GM23338 (cell line): ENCODE measurements around the gene HAL. TPM values are rescaled to one million over a fixed set of nuclear protein-coding genes. Genes with fewer than 3 reads are reported as not detected.

ENCODE experiments used
- ATAC-seq: fragments of 200-7000 bp; cut with Tn5 transposase; 3 replicates; pipeline ENCODE4 v1.9.1; 2020
- DNase-seq: peaks from one replicate; pipeline ENCODE4 v3.0.0-alpha.2; 2015; ENCODE audit warnings: low spot score
- H2AFZ ChIP-seq: fragments of 200-600 bp; sonication (generic); 2 replicates; pipeline ENCODE4 v1.8.0; 2016; ENCODE audit warnings: antibody characterized with exemption, mild to moderate bottlenecking, moderate library complexity
- H3F3A ChIP-seq: fragments of 200-600 bp; sonication (generic); replicated peaks from 2 replicates; pipeline ENCODE4 v1.8.0; 2017; ENCODE audit warnings: antibody characterized with exemption, mixed run types, low read depth
- H3K27ac ChIP-seq: fragments of 200-600 bp; sonication (generic); 2 replicates; pipeline ENCODE4 v1.6.1; 2016; ENCODE audit warnings: low read depth
- H3K27me3 ChIP-seq: fragments of 200-600 bp; sonication (generic); 2 replicates; pipeline ENCODE4 v1.8.0; 2016; ENCODE audit warnings: mild to moderate bottlenecking, mixed run types, moderate library complexity; ENCODE audit not compliant: insufficient read depth
- H3K36me3 ChIP-seq: fragments of 200-600 bp; sonication (generic); 2 replicates; pipeline ENCODE4 v1.8.0; 2016; ENCODE audit warnings: mild to moderate bottlenecking; ENCODE audit not compliant: insufficient read depth
- H3K4me1 ChIP-seq: fragments of 200-600 bp; sonication (generic); 2 replicates; pipeline ENCODE4 v1.8.0; 2016; ENCODE audit warnings: mild to moderate bottlenecking, moderate library complexity; ENCODE audit not compliant: insufficient read depth
- H3K4me2 ChIP-seq: fragments of 200-600 bp; sonication (generic); 2 replicates; pipeline ENCODE4 v1.7.1; 2017; ENCODE audit warnings: mixed run types
- H3K4me3 ChIP-seq: fragments of 200-600 bp; sonication (generic); 2 replicates; pipeline ENCODE4 v1.6.1; 2016; ENCODE audit warnings: mixed run types
- H3K79me2 ChIP-seq: fragments of 200-600 bp; sonication (generic); replicated peaks from 2 replicates; pipeline ENCODE4 v1.8.0; 2017; ENCODE audit warnings: mild to moderate bottlenecking; ENCODE audit not compliant: insufficient read depth
- H3K9me2 ChIP-seq: fragments of 200-600 bp; sonication (generic); 2 replicates; pipeline ENCODE4 v1.8.0; 2017; ENCODE audit not compliant: insufficient read depth
- H4K20me1 ChIP-seq: fragments of 200-600 bp; sonication (generic); replicated peaks from 2 replicates; pipeline ENCODE4 v1.8.0; 2017; ENCODE audit warnings: mild to moderate bottlenecking; ENCODE audit not compliant: insufficient read depth
- H3K27ac Mint-ChIP-seq: 2 replicates; pipeline ENCODE4 v1.8.0; 2020; ENCODE audit warnings: inconsistent platforms, mild to moderate bottlenecking, moderate library complexity, mixed read lengths
- H3K27me3 Mint-ChIP-seq: 3 replicates; pipeline ENCODE4 v1.8.0; 2022; ENCODE audit warnings: low read depth, mild to moderate bottlenecking, moderate library complexity, mixed read lengths, inconsistent platforms; ENCODE audit not compliant: insufficient read depth, poor library complexity
- H3K36me3 Mint-ChIP-seq: 3 replicates; pipeline ENCODE4 v1.8.0; 2021; ENCODE audit warnings: low read depth, mild to moderate bottlenecking, inconsistent platforms, moderate library complexity, mixed read lengths
- H3K4me1 Mint-ChIP-seq: 3 replicates; pipeline ENCODE4 v1.8.0; 2020; ENCODE audit warnings: mild to moderate bottlenecking, inconsistent platforms, mixed read lengths
- H3K4me3 Mint-ChIP-seq: 3 replicates; pipeline ENCODE4 v1.8.0; 2021; ENCODE audit warnings: moderate library complexity, mild to moderate bottlenecking, inconsistent platforms, mixed read lengths
- H3K9me3 Mint-ChIP-seq: 3 replicates; pipeline ENCODE4 v1.8.0; 2020; ENCODE audit warnings: moderate library complexity, mild to moderate bottlenecking, inconsistent platforms, mixed read lengths
- CREB1 ChIP-seq: fragments of 250-450 bp; sonication (Bioruptor Pico); IDR thresholded peaks from 2 replicates; pipeline ENCODE4 v1.5.0; 2020; ENCODE audit warnings: low read depth, mild to moderate bottlenecking, moderate library complexity
- EZH2 ChIP-seq: fragments of 200-600 bp; sonication (generic); IDR thresholded peaks from one replicate; pipeline ENCODE4 v1.8.0; 2017; ENCODE audit warnings: antibody characterized with exemption, mild to moderate bottlenecking, low read depth; ENCODE audit not compliant: unreplicated experiment
- EZH2phosphoT487 ChIP-seq: fragments of 200-600 bp; sonication (generic); IDR thresholded peaks from one replicate; pipeline ENCODE4 v1.8.1; 2018; ENCODE audit warnings: antibody characterized with exemption; ENCODE audit not compliant: unreplicated experiment
- NANOG ChIP-seq: IDR thresholded peaks from 2 replicates; pipeline ENCODE4 v1.6.1; 2016; ENCODE audit warnings: antibody characterized with exemption, borderline replicate concordance
- ZNF331 ChIP-seq: fragments of 250-450 bp; sonication (Bioruptor Pico); IDR thresholded peaks from 2 replicates; pipeline ENCODE4 v1.5.0; 2020; ENCODE audit warnings: low read depth, mild to moderate bottlenecking, moderate library complexity
- polyA plus RNA-seq: library from polyadenylated mRNA; unstranded; fragments of >200 nt; fragmentation: Nextera tagmentation; extraction: Ambion mirVana; gene quantifications from 2 replicates; pipeline ENCODE4 v1.2.1, GENCODE V29; 2016
- total RNA-seq: library from RNA; depleted of rRNA; stranded (reverse); fragments of >200 nt; shearing (Covaris generic); gene quantifications from 2 replicates; pipeline ENCODE4 v1.2.3, GENCODE V29; 2014
- TF ChIP-seq, protein P1 (sequence below): IDR thresholded peaks from 2 replicates; pipeline ENCODE4 v1.6.1; 2016; ENCODE audit warnings: antibody characterized with exemption
- TF ChIP-seq, protein P2 (sequence below): IDR thresholded peaks from one replicate; pipeline ENCODE4 v1.6.1; 2018; ENCODE audit warnings: antibody characterized with exemption; ENCODE audit not compliant: unreplicated experiment
- TF ChIP-seq, protein P3 (sequence below), 2 experiments: fragments of 200-600 bp in 1 of 2; sonication (generic) in 1 of 2; conservative IDR thresholded peaks; 2 replicates each; pipeline versions ENCODE4 v1.5.1 to v1.6.1; 2016 to 2017; ENCODE audit warnings: antibody characterized with exemption in 2 of 2, low read depth in 2 of 2, mild to moderate bottlenecking in 2 of 2, moderate library complexity in 1 of 2

HAL gene
- total and polyA plus RNA-seq, 2 experiments from 2014 or later: 0.17 to 0.24 TPM

DNA sequence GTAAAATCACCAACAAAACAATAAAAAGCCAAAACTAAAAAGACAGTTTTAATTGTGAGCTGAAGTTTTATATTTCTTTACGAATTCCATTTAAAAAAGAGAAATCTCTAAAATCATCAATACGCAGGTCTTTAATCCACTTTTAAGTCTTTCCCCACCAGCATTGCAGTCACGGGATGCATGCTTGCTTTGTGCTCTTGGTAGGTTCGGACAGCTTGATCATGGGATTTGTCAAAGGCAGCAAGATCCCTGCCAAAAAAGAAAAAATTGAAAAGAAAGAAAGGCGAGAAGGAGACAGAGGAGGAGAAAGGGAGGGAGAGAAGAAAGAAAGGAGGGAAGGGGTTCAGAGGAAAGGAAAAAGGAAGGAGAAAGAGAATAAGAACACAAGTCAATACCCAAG is 4.7 kb upstream of the HAL start (continued):
- TF ChIP-seq, protein P1, sequence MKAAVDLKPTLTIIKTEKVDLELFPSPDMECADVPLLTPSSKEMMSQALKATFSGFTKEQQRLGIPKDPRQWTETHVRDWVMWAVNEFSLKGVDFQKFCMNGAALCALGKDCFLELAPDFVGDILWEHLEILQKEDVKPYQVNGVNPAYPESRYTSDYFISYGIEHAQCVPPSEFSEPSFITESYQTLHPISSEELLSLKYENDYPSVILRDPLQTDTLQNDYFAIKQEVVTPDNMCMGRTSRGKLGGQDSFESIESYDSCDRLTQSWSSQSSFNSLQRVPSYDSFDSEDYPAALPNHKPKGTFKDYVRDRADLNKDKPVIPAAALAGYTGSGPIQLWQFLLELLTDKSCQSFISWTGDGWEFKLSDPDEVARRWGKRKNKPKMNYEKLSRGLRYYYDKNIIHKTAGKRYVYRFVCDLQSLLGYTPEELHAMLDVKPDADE: no peak
- TF ChIP-seq NANOG (no peak), EZH2 (no peak), ZNF331 (no peak), CREB1 (CRISPR knock-in tag) (no peak)
- TF ChIP-seq, protein P2, sequence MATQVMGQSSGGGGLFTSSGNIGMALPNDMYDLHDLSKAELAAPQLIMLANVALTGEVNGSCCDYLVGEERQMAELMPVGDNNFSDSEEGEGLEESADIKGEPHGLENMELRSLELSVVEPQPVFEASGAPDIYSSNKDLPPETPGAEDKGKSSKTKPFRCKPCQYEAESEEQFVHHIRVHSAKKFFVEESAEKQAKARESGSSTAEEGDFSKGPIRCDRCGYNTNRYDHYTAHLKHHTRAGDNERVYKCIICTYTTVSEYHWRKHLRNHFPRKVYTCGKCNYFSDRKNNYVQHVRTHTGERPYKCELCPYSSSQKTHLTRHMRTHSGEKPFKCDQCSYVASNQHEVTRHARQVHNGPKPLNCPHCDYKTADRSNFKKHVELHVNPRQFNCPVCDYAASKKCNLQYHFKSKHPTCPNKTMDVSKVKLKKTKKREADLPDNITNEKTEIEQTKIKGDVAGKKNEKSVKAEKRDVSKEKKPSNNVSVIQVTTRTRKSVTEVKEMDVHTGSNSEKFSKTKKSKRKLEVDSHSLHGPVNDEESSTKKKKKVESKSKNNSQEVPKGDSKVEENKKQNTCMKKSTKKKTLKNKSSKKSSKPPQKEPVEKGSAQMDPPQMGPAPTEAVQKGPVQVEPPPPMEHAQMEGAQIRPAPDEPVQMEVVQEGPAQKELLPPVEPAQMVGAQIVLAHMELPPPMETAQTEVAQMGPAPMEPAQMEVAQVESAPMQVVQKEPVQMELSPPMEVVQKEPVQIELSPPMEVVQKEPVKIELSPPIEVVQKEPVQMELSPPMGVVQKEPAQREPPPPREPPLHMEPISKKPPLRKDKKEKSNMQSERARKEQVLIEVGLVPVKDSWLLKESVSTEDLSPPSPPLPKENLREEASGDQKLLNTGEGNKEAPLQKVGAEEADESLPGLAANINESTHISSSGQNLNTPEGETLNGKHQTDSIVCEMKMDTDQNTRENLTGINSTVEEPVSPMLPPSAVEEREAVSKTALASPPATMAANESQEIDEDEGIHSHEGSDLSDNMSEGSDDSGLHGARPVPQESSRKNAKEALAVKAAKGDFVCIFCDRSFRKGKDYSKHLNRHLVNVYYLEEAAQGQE: no peak

DNA sequence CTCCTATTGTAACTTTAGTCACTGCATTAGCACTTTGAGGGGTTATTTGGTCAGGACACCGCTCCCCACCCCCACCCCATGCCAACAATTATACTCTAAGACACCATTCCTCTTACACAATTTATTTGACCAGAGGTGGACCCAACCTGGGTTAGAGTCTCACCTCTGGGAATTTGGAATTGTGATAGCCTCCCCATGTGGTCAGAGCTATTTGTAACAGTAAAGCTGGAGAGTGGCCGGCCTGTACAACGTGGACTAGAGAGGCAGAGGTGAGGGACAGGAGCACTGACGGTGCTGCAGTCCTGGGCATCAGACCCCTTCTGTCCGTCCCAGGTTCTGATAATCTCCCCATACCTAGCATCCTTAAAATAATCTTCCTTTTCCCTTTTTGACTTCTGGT is 3.3 kb upstream of the HAL start:
- Mint-ChIP-seq H3K27ac (no peak overlapping the region), H3K27me3 (peaks cover 2% of the 10 kb centered on the region), H3K4me1 (peaks cover 8% of the 10 kb centered on the region), H3K36me3 (peaks cover 17% of the 10 kb centered on the region; the same call in 2 of the 3 replicates), H3K9me3 (no peaks in the 10 kb centered on the region), H3K4me3 (no peak overlapping the region)
- Histone ChIP-seq H3K27me3 (no peaks in the 10 kb centered on the region), H4K20me1 (peaks cover 3% of the 10 kb centered on the region; the same call in 1 of the 2 replicates), H3K79me2 (no peaks in the 10 kb centered on the region), H3K27ac (no peak overlapping the region), H3K4me2 (no peak overlapping the region), H3K36me3 (peaks cover 21% of the 10 kb centered on the region), H3F3A (no peaks in the 10 kb centered on the region), H3K9me2 (no peaks in the 10 kb centered on the region), H2AFZ (no peak overlapping the region), H3K4me1 (no peaks in the 10 kb centered on the region), H3K4me3 (no peak overlapping the region)
- no peak for DNase-seq
- TF ChIP-seq, protein P3, sequence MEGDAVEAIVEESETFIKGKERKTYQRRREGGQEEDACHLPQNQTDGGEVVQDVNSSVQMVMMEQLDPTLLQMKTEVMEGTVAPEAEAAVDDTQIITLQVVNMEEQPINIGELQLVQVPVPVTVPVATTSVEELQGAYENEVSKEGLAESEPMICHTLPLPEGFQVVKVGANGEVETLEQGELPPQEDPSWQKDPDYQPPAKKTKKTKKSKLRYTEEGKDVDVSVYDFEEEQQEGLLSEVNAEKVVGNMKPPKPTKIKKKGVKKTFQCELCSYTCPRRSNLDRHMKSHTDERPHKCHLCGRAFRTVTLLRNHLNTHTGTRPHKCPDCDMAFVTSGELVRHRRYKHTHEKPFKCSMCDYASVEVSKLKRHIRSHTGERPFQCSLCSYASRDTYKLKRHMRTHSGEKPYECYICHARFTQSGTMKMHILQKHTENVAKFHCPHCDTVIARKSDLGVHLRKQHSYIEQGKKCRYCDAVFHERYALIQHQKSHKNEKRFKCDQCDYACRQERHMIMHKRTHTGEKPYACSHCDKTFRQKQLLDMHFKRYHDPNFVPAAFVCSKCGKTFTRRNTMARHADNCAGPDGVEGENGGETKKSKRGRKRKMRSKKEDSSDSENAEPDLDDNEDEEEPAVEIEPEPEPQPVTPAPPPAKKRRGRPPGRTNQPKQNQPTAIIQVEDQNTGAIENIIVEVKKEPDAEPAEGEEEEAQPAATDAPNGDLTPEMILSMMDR (conservative IDR thresholded peaks at IDR 0.05; ENCODE audit: low read depth in 2 of 2): peak in 1 of 2 experiments; percentile 20; a peak in 1 of 4 replicates
- TF ChIP-seq EZH2phosphoT487: no peak
- no peak for ATAC-seq
